HG03565 (cell line): Measurements from ENCODE around the gene TMEM255A.

Experiments
- ATAC-seq: cut with Tn5 transposase; IDR thresholded peaks from one replicate; pipeline ENCODE4 v1.9.1; 2021; ENCODE audit warnings: mild to moderate bottlenecking, moderate library complexity; ENCODE audit not compliant: unreplicated experiment

Gene TMEM255A

DNA sequence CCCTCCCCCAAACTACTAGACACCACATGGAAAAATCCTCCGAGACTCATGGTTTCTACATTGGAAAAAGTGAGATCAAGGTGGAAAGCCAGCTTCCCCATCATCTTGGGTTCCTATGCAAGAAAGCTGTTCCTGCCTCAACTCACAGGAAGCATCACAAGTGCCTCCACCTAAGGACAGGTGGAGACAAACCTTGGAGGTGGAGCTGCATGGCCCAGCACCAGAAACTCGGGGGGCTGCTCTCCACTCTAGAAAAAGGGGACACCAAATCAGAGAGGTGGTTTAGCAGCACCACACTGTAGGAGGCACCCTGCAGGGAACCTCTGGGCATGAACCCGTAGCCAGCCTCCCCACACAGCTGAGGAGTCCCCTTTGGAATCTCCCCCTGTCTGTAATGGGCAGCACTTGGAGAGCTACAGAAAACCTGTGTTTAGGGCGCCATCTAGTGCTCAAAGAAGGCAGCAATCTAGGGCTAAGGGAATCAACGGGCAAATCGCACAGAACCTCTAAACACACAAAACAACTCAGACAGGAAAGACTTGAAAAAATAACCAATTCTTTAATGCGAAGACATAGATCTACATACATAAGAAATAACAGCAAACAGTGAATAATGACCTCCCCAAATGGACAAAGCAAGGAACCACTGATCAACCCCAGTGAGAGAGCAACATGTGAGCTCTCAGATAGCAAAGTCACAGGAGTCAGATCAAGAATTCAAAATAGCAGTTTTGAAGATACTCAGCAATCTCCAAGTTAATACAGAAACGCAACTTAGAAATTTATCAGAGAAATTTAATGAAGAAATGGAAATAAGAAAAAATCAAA, 97.6 kb downstream of the TMEM255A start:
- no peak for ATAC-seq
